MM.1S (cell line): ENCODE results near the gene ULBP1.

Experiments
- DNase-seq: peaks from one replicate; pipeline ENCODE4 v3.0.0-alpha.2; 2015
- H2AFZ ChIP-seq: fragments of 300-600 bp; sonication (generic); 2 replicates; pipeline ENCODE4 v1.6.0; 2016; ENCODE audit warnings: antibody characterized with exemption, low read length
- H3F3A ChIP-seq: fragments of 300-600 bp; sonication (generic); 2 replicates; pipeline ENCODE4 v1.6.1; 2016; ENCODE audit warnings: mild to moderate bottlenecking, antibody characterized with exemption, low read length, moderate library complexity, mixed read lengths; ENCODE audit not compliant: insufficient read depth
- H3K27ac ChIP-seq: fragments of 300-600 bp; sonication (generic); 2 replicates; pipeline ENCODE4 v1.5.1; 2016; ENCODE audit warnings: mild to moderate bottlenecking, low read length
- H3K27me3 ChIP-seq: fragments of 300-600 bp; sonication (generic); replicated peaks from 2 replicates; pipeline ENCODE4 v1.6.0; 2016; ENCODE audit warnings: low read length; ENCODE audit not compliant: insufficient read depth
- H3K36me3 ChIP-seq: fragments of 300-600 bp; sonication (generic); replicated peaks from 2 replicates; pipeline ENCODE4 v1.6.1; 2016; ENCODE audit warnings: mild to moderate bottlenecking, low read length, mixed read lengths; ENCODE audit not compliant: insufficient read depth
- H3K4me1 ChIP-seq: fragments of 300-600 bp; sonication (generic); 2 replicates; pipeline ENCODE4 v1.6.1; 2016; ENCODE audit warnings: low read length, mixed read lengths
- H3K4me2 ChIP-seq: fragments of 300-600 bp; sonication (generic); 2 replicates; pipeline ENCODE4 v1.6.0; 2016; ENCODE audit warnings: low read depth, low read length
- H3K4me3 ChIP-seq: fragments of 300-600 bp; sonication (generic); 2 replicates; pipeline ENCODE4 v1.5.1; 2016; ENCODE audit warnings: low read length, mixed read lengths
- H3K79me2 ChIP-seq: fragments of 300-600 bp; sonication (generic); 2 replicates; pipeline ENCODE4 v1.6.1; 2016; ENCODE audit warnings: mixed run types, low read length, mixed read lengths
- H3K9ac ChIP-seq: fragments of 300-600 bp; sonication (generic); 2 replicates; pipeline ENCODE4 v1.6.1; 2016; ENCODE audit warnings: low read length, mixed read lengths
- H3K9me2 ChIP-seq: fragments of 300-600 bp; sonication (generic); replicated peaks from 2 replicates; pipeline ENCODE4 v1.6.1; 2016; ENCODE audit warnings: mild to moderate bottlenecking, low read length, mixed read lengths; ENCODE audit not compliant: insufficient read depth
- H3K9me3 ChIP-seq: fragments of 300-600 bp; sonication (generic); replicated peaks from 2 replicates; pipeline ENCODE4 v1.6.1; 2016; ENCODE audit warnings: mild to moderate bottlenecking, low read length, mixed read lengths; ENCODE audit not compliant: insufficient read depth
- H4K20me1 ChIP-seq: fragments of 300-600 bp; sonication (generic); 2 replicates; pipeline ENCODE4 v1.6.1; 2016; ENCODE audit warnings: mild to moderate bottlenecking, low read length, moderate library complexity, mixed read lengths; ENCODE audit not compliant: insufficient read depth
- EZH2 ChIP-seq: fragments of 300-600 bp; sonication (generic); optimal IDR thresholded peaks from 2 replicates; pipeline ENCODE3; 2017; ENCODE audit warnings: low read depth, mild to moderate bottlenecking, antibody characterized with exemption, low read length, mixed read lengths
- EZH2phosphoT487 ChIP-seq: fragments of 300-600 bp; sonication (generic); IDR thresholded peaks from 2 replicates; pipeline ENCODE4 v1.6.1; 2018; ENCODE audit warnings: antibody characterized with exemption, low read length
- TF ChIP-seq, protein P1 (sequence below): fragments of 300-600 bp; sonication (generic); IDR thresholded peaks from 2 replicates; pipeline ENCODE4 v1.5.1; 2016; ENCODE audit warnings: antibody characterized with exemption, low read length, mixed read lengths

The ULBP1 gene, protein sequence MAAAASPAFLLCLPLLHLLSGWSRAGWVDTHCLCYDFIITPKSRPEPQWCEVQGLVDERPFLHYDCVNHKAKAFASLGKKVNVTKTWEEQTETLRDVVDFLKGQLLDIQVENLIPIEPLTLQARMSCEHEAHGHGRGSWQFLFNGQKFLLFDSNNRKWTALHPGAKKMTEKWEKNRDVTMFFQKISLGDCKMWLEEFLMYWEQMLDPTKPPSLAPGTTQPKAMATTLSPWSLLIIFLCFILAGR

DNA sequence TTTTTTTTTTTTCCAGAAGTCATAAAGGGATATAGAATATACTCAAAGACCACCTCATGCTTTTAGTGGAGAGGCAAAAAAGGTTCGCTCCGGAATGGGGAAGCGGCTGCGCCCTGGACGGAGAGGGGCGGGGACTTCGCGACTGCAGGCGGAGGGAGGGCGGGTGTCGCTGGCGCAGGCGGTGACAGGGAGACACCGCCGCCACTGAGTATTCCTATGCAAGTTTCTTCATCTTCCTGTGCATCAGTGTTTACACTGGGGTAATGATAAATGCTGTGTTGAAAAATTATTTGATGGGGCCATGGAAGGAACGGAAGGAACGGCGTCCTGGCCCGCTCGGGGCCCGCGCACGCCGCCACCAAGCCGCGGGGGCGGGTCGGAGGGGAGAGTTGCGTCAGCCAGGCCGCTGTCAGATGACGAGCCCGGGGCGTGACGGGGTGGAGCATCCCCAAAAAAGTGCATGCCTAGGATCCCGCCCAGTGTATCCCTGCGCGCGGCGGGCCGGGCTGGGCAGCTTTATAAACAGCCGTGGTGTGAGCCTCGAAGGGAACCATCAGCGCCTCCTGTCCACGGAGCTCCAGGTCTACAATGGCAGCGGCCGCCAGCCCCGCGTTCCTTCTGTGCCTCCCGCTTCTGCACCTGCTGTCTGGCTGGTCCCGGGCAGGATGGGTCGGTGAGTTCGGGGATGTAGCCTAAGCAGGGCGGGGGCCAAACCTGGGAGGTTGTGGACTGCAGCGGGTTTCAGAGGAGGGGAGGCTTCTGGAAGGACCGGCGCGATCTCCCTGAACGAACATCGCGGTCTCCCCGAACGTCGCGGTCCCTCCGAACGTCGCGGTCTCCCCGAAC, at the start of gene ULBP1:
ULBP1 (plus strand) TSS at position 482 of the 846 bp plus-strand sequence; CDS start at position 589, 107 bp downstream.
- no peaks in the 10 kb centered on the region for H4K20me1 ChIP-seq
- TF ChIP-seq EZH2, result no peak
- TF ChIP-seq, protein P1, sequence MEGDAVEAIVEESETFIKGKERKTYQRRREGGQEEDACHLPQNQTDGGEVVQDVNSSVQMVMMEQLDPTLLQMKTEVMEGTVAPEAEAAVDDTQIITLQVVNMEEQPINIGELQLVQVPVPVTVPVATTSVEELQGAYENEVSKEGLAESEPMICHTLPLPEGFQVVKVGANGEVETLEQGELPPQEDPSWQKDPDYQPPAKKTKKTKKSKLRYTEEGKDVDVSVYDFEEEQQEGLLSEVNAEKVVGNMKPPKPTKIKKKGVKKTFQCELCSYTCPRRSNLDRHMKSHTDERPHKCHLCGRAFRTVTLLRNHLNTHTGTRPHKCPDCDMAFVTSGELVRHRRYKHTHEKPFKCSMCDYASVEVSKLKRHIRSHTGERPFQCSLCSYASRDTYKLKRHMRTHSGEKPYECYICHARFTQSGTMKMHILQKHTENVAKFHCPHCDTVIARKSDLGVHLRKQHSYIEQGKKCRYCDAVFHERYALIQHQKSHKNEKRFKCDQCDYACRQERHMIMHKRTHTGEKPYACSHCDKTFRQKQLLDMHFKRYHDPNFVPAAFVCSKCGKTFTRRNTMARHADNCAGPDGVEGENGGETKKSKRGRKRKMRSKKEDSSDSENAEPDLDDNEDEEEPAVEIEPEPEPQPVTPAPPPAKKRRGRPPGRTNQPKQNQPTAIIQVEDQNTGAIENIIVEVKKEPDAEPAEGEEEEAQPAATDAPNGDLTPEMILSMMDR, result peak; percentile 8; the same call in 1 of the 2 replicates
- peak within 1 kb of the TSS; percentile 73 for H3K4me2 ChIP-seq
- peak within 1 kb of the TSS; percentile 57 for H3K4me3 ChIP-seq
- no peaks in the 10 kb centered on the region for H3K9me2 ChIP-seq
- H2AFZ ChIP-seq, result peak within 1 kb of the TSS; percentile 56; the same call in 1 of the 2 replicates
- H3K9me3 ChIP-seq, result no peaks in the 10 kb centered on the region
- peaks cover 40% of the 10 kb centered on the region for H3K27me3 ChIP-seq
- no peaks in the 10 kb centered on the region for H3F3A ChIP-seq
- no peaks in the 10 kb centered on the region for H3K4me1 ChIP-seq
- H3K9ac ChIP-seq, result peak within 1 kb of the TSS; percentile 28; the same call in 1 of the 2 replicates
- no peaks in the 10 kb centered on the region for H3K36me3 ChIP-seq
- H3K79me2 ChIP-seq, result no peaks in the 10 kb centered on the region
- H3K27ac ChIP-seq, result no peak within 1 kb of the TSS
- peak; percentile 27 for DNase-seq

DNA sequence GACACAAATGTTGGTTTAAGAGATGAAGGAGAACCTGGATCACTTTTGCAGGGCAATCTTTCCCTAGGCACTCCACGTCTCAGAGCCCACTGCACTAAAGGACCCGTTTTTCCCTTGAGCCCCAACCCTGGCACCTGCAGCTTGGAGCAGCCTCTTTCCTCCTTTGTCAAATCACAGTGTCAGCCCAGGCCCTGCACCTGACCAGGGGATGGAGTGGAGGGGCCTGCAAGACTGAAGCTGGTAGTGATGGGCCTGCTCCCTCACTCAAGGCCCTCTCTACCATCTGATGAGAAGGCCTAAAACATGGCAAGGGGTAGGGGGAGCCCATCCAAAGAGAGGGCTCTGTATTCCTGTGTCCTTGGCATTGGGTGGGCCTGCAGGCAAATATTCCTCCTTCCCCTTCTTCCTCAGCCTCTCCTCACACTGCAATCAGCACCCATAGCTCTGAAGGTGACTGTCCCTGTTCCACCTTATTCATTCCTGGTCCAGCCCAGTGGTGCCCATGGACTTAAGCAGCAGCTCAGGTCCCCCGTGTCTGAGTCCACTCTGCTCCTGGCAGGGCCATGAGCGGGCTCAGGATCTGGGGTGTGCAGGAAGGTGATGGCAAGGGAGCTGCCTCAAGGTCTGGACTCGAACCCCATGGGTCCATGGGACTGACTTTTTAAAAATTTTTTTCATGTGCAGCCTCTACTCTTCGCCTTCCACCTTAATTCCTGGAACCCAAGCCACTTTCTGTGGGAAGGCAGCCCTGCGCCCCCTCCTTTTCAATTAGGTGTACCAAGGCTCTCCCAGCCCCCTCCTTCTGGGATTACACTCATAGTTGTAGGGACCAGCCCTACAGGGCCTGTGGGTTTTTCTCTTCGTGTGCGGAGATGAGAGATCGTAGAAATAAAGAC, 47.5 kb upstream of the ULBP1 start:
- H3K9ac ChIP-seq, result no peak overlapping the region

DNA sequence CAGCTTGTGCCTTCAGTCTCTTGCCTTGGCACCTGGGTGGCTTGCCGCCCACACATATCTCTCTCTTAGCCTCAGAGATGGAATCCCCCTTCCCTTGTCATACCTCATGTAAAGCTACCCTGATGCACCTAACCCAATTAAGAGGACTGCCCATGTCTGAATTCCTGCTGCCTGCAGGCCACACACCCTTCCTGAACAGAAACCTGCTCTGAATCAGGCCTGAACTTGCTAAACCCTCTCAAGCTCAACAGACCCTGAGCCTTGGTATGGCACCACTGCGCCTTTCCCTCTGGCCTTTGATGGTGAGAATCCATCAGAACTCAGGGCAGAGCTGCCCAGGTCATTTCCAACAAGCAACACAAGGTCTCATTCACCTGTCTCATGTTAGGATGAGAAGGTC, 46.1 kb upstream of the ULBP1 start:
- Histone ChIP-seq H3K9ac (no peak overlapping the region), H3K4me3 (no peak overlapping the region), H2AFZ (no peak overlapping the region), H3K79me2 (no peaks in the 10 kb centered on the region), H3K36me3 (no peaks in the 10 kb centered on the region), H3K27ac (no peak overlapping the region), H4K20me1 (no peaks in the 10 kb centered on the region), H3K4me2 (no peak overlapping the region), H3K4me1 (no peaks in the 10 kb centered on the region), H3F3A (no peaks in the 10 kb centered on the region), H3K27me3 (peaks cover 82% of the 10 kb centered on the region), H3K9me2 (no peaks in the 10 kb centered on the region), H3K9me3 (no peaks in the 10 kb centered on the region)
- TF ChIP-seq EZH2phosphoT487, result no peak
- TF ChIP-seq, protein P1, result no peak
- no peak for TF ChIP-seq EZH2
- DNase-seq, result no peak

More for the DNA sequence above, 47.5 kb upstream of the ULBP1 start:
- Histone ChIP-seq H3K27ac (no peak overlapping the region), H4K20me1 (no peaks in the 10 kb centered on the region), H3K79me2 (no peaks in the 10 kb centered on the region), H3F3A (no peaks in the 10 kb centered on the region), H3K36me3 (no peaks in the 10 kb centered on the region), H3K9me3 (no peaks in the 10 kb centered on the region), H3K27me3 (peaks cover 81% of the 10 kb centered on the region), H3K4me1 (no peaks in the 10 kb centered on the region), H2AFZ (no peak overlapping the region), H3K9me2 (no peaks in the 10 kb centered on the region), H3K4me2 (no peak overlapping the region), H3K4me3 (no peak overlapping the region)
- DNase-seq, result no peak
- TF ChIP-seq EZH2 (no peak), EZH2phosphoT487 (no peak)
- TF ChIP-seq, protein P1, result no peak
